HepG2 (cell line): ENCODE results near the gene BEGAIN. TPM values are rescaled to one million over a fixed set of nuclear protein-coding genes. Genes with fewer than 3 reads are reported as not detected.

Experiments used
- ATAC-seq: fragments of 200-7000 bp; cut with Tn5 transposase; 3 replicates; pipeline ENCODE4 v1.9.1; 2020; ENCODE audit warnings: mild to moderate bottlenecking, moderate library complexity
- BruUV-seq: library from RNA; stranded (reverse); fragments of 400-500 nt; replicated peaks from 2 replicates; lab custom pipeline; 2021; lab: Mats Ljungman, UMichigan
- CTCF ChIA-PET: fragments of 300-600 bp; formaldehyde crosslinking; extraction: SDS; loops from one replicate; lab custom pipeline; 2021; ENCODE audit warnings: low total read pairs, inconsistent platforms, low intra/inter-chr PET ratio; lab: Yijun Ruan, JAX
- POLR2A ChIA-PET: fragments of 350-600 bp; sonication (Branson Sonifier 250); formaldehyde crosslinking; loops from one replicate; lab custom pipeline; 2020; ENCODE audit warnings: antibody characterized with exemption, inconsistent platforms; lab: Yijun Ruan, JAX
- DNase-seq: peaks from one replicate; pipeline ENCODE4 v3.0.0-alpha.2; 2015; ENCODE audit warnings: low spot score
- FAIRE-seq: peaks from 3 replicates; lab custom pipeline; 2011; peaks lifted over from hg19 to GRCh38; lab: Jason Lieb, UNC
- H2AFZ ChIP-seq: one replicate; pipeline ENCODE4 v1.6.1; 2011; ENCODE audit warnings: low read length, inconsistent platforms
- H3K27ac ChIP-seq: fragments of 300-600 bp; 3 replicates; pipeline ENCODE4 v1.8.0; 2011; ENCODE audit warnings: mixed run types, mild to moderate bottlenecking, mixed read lengths, low read length, inconsistent platforms; ENCODE audit not compliant: insufficient read depth; ENCODE audit errors: extremely low read length
- H3K27me3 ChIP-seq, 2 experiments: fragments of 200-600 bp in 1 of 2; 2 replicates in 1 of 2; 3 replicates in 1 of 2; pipeline versions ENCODE4 v1.6.0 to v1.8.0; 2011; ENCODE audit warnings: low read length in 2 of 2, mild to moderate bottlenecking in 2 of 2, moderate library complexity in 2 of 2, inconsistent platforms in 1 of 2; ENCODE audit not compliant: insufficient read depth in 2 of 2, control insufficient read depth in 1 of 2
- H3K36me3 ChIP-seq, 2 experiments: fragments of 200-600 bp in 1 of 2; replicated peaks in 1 of 2; 2 replicates in 1 of 2; 3 replicates in 1 of 2; pipeline versions ENCODE4 v1.5.1 to v1.8.0; 2011; ENCODE audit warnings: low read length in 2 of 2, inconsistent platforms in 1 of 2; ENCODE audit not compliant: insufficient read depth in 2 of 2, control insufficient read depth in 1 of 2
- H3K4me1 ChIP-seq: 2 replicates; pipeline ENCODE4 v1.5.1; 2012; ENCODE audit warnings: low read length, inconsistent platforms; ENCODE audit not compliant: insufficient read depth
- H3K4me2 ChIP-seq: 2 replicates; pipeline ENCODE4 v1.6.0; 2011; ENCODE audit warnings: low read depth, low read length, inconsistent platforms
- H3K4me3 ChIP-seq, 3 experiments: fragments of 200-600 bp in 1 of 3; sonication (generic), shearing (Covaris generic) in 1 of 3; replicated peaks in 1 of 3; 2 replicates each; pipeline ENCODE4 v1.5.1; 2011 to 2016; ENCODE audit warnings: low read length in 3 of 3, inconsistent platforms in 2 of 3, low read depth in 2 of 3, mild to moderate bottlenecking in 2 of 3, control low read depth in 1 of 3, mixed read lengths in 1 of 3; ENCODE audit not compliant: insufficient read depth in 1 of 3
- H3K79me2 ChIP-seq: one replicate; pipeline ENCODE4 v1.6.1; 2011; ENCODE audit warnings: low read length, inconsistent platforms; ENCODE audit not compliant: insufficient read depth
- H3K9ac ChIP-seq: 2 replicates; pipeline ENCODE4 v1.6.0; 2011; ENCODE audit warnings: mild to moderate bottlenecking, low read depth, low read length, inconsistent platforms; ENCODE audit not compliant: insufficient read depth
- H3K9me3 ChIP-seq: 2 replicates; pipeline ENCODE4 v1.5.1; 2012; ENCODE audit warnings: mild to moderate bottlenecking, low read length
- H4K20me1 ChIP-seq: 2 replicates; pipeline ENCODE4 v1.6.0; 2011; ENCODE audit warnings: inconsistent platforms, mild to moderate bottlenecking, low read length, moderate library complexity; ENCODE audit not compliant: insufficient read depth
- PAWR ChIP-seq: sonication (generic); formaldehyde crosslinking; IDR thresholded peaks from 2 replicates; pipeline ENCODE4 v1.4.0; 2020; ENCODE audit warnings: missing genetic modification reagents, mild to moderate bottlenecking, borderline replicate concordance
- SKIL ChIP-seq: sonication (generic); formaldehyde crosslinking; IDR thresholded peaks from 2 replicates; pipeline ENCODE4 v1.8.0; 2022; ENCODE audit warnings: missing genetic modification reagents, mild to moderate bottlenecking, moderate library complexity, borderline replicate concordance
- ZNF629 ChIP-seq: sonication (generic); formaldehyde crosslinking; conservative IDR thresholded peaks from 2 replicates; pipeline ENCODE4 v1.5.0; 2020; ENCODE audit warnings: missing genetic modification reagents
- ZNF644 ChIP-seq: IDR thresholded peaks from 2 replicates; pipeline ENCODE4 v1.6.1; 2016; ENCODE audit warnings: low read depth
- WGBS: methylation state at CpG from one replicate; pipeline ENCODE4 v1.1.6; 2017; ENCODE audit warnings: low lambda C conversion rate; 5-methylcytosine and 5-hydroxymethylcytosine counted together
- in situ Hi-C: cut with HindIII; loops from 2 replicates; pipeline ENCODE4 v1.10.0; 2017; ENCODE audit warnings: low pct_unique_long_range_greater_than_20kb; ENCODE audit not compliant: extremely low pct_ligation_motif_present
- intact Hi-C: fragments of 100-400 bp; cut with micrococcal nuclease; formaldehyde crosslinking; loops from one replicate; pipeline ENCODE4 v1.10.0; 2022; ENCODE audit not compliant: unreplicated experiment
- polyA plus RNA-seq, 8 experiments: library from polyadenylated mRNA; depleted of rRNA in 3 of 8; stranded (reverse) in 7 of 8; unstranded in 1 of 8; fragments of >200 nt; fragmentation: Illumina TruSeq in 4 of 8; extraction: Trizol in 4 of 8; gene quantifications; 2 replicates each; pipeline versions ENCODE4 v1.2.1 to v1.2.3, GENCODE V29; 2011 to 2016; ENCODE audit warnings: low read depth in 4 of 8, missing spikeins in 1 of 8, mixed read lengths in 1 of 8; ENCODE audit not compliant: insufficient read depth in 1 of 8
- total RNA-seq, 5 experiments: library from RNA; depleted of rRNA; stranded (reverse); fragments of >200 nt; fragmentation: Illumina TruSeq; extraction: Trizol; gene quantifications; 2 replicates each; pipeline ENCODE4 v1.2.3, GENCODE V29; 2016; ENCODE audit warnings: low read depth in 1 of 5
- TF ChIP-seq, protein P1 (sequence below): sonication (generic); formaldehyde crosslinking; IDR thresholded peaks from 2 replicates; pipeline ENCODE4 v1.9.0; 2021; ENCODE audit warnings: missing genetic modification reagents, mild to moderate bottlenecking, borderline replicate concordance

BEGAIN gene
- total and polyA plus RNA-seq, 2 of the 13 experiments (the other 11 are each of a cell fraction or from before 2014, with no cell fraction given): not detected

DNA sequence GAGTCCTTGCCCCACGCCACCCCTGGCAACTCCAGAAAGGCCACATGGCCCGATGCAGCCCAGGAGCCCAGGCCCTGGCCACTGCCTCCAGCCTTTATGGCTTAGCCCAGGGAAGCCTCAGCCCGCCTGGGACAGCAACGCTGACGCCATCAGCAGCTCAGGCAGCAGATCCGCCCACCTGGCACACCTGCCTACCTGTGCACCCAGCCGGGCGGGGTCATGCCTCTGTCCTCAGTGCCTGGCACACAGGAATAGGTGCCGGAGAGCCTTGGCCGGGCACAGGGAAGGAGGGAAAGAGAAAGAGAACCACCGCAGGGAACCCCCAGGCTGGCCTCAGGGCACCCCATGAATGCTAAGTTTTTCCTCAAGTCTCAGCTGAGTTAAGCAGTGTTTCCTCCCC is 21.1 kb downstream of the BEGAIN start (continued):
- TF ChIP-seq SKIL (CRISPR knock-in tag): no peak
- no peak for TF ChIP-seq PAWR (CRISPR knock-in tag)
- TF ChIP-seq ZNF644 (CRISPR knock-in tag): no peak

- WGBS: 17% methylated on average over 1 of the region's 3 CpGs
Measured at GRCh38 chr14:100565650-100566049, 21.6 kb downstream of the BEGAIN start.

More at GRCh38 chr14:100565650-100566049, 21.6 kb downstream of the BEGAIN start:
- Histone ChIP-seq H3K79me2 (no peaks in the 10 kb centered on the region), H3K9ac (no peak overlapping the region), H3K4me3 (no peak overlapping the region), H3K4me1 (no peaks in the 10 kb centered on the region), H2AFZ (no peak overlapping the region), H3K27me3 (peaks cover 22 to 87% of the 10 kb centered on the region in 2 experiments), H4K20me1 (no peaks in the 10 kb centered on the region), H3K4me2 (no peak overlapping the region), H3K36me3 (no peaks in the 10 kb centered on the region), H3K27ac (no peak overlapping the region), H3K9me3 (no peaks in the 10 kb centered on the region)
- intact Hi-C loops (no loop called here), in situ Hi-C loops (no loop called here)
- POLR2A ChIA-PET: no interaction called here
- TF ChIP-seq, protein P1, sequence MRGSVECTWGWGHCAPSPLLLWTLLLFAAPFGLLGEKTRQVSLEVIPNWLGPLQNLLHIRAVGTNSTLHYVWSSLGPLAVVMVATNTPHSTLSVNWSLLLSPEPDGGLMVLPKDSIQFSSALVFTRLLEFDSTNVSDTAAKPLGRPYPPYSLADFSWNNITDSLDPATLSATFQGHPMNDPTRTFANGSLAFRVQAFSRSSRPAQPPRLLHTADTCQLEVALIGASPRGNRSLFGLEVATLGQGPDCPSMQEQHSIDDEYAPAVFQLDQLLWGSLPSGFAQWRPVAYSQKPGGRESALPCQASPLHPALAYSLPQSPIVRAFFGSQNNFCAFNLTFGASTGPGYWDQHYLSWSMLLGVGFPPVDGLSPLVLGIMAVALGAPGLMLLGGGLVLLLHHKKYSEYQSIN (CRISPR knock-in tag): no peak
- TF ChIP-seq ZNF629: peak; percentile 85
- BruUV-seq: no TSS peak
- no peak for ATAC-seq
- DNase-seq: no peak
- CTCF ChIA-PET: no interaction called here
- FAIRE-seq: no peak
